Hepatocyte (in vitro differentiated cells): Measurements from ENCODE around the gene NT5M.

ENCODE experiments used
- EZH2 ChIP-seq: fragments of 200-600 bp; sonication (generic); IDR thresholded peaks from 2 replicates; pipeline ENCODE4 v1.6.1; 2016; ENCODE audit warnings: antibody characterized with exemption, mild to moderate bottlenecking, borderline replicate concordance
- TF ChIP-seq, protein P1 (sequence below): fragments of 200-600 bp; sonication (generic); IDR thresholded peaks from 2 replicates; pipeline ENCODE4 v1.5.1; 2016; ENCODE audit warnings: antibody characterized with exemption, mild to moderate bottlenecking; ENCODE audit not compliant: poor library complexity

- TF ChIP-seq, protein P1, sequence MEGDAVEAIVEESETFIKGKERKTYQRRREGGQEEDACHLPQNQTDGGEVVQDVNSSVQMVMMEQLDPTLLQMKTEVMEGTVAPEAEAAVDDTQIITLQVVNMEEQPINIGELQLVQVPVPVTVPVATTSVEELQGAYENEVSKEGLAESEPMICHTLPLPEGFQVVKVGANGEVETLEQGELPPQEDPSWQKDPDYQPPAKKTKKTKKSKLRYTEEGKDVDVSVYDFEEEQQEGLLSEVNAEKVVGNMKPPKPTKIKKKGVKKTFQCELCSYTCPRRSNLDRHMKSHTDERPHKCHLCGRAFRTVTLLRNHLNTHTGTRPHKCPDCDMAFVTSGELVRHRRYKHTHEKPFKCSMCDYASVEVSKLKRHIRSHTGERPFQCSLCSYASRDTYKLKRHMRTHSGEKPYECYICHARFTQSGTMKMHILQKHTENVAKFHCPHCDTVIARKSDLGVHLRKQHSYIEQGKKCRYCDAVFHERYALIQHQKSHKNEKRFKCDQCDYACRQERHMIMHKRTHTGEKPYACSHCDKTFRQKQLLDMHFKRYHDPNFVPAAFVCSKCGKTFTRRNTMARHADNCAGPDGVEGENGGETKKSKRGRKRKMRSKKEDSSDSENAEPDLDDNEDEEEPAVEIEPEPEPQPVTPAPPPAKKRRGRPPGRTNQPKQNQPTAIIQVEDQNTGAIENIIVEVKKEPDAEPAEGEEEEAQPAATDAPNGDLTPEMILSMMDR, result no peak
- no peak for TF ChIP-seq EZH2
Measured at GRCh38 chr17:17384961-17385360, 81.8 kb downstream of the NT5M start.
